ENCODE data around the gene PACS2.

The PACS2 gene

DNA sequence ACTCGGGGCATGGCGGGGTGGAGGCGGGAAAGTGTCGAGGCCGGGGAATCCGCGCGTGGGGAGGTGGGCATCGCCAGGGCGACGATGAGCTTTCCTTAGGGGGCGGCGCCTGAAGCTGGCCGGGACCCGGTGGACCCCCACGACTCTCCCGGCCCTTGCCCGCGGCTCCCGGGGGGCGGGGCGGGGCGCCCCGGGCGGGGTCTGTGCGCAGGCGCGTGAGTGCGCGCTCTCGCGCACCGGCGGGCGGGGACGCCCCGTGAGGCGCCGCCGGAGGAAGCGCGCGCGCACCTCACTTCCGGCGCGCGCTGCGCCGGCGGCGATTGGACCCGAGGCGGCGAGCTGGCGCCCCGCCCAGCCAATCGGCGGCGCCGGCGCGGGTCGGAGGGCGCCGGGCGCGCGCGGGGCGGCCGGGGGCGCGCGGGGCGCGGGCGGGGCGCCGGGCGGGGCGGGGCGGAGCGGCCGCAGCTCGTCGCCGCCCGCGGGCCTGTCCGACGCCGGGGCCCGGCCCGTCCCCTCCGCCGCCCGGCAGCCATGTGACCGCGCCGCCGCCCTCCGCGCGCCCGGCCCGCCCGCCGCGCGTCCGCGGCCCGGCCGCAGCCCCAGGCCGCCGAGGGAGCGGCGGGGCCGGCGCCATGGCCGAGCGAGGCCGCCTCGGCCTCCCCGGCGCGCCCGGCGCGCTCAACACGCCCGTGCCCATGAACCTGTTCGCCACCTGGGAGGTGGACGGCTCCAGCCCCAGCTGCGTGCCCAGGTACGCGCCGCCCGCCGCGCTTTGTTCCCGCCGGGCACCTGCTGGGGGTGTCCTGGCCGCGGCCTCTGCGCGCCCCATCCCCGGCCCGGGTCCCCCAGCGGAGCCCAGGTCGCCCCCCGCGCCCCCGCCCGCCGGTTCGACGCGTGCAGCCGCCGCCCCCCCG lies at the start of gene PACS2:
PACS2 (plus strand) TSS at position 462 of the 914 bp plus-strand sequence; CDS start at position 633, 171 bp downstream.
- TF ChIP-seq, protein P1, sequence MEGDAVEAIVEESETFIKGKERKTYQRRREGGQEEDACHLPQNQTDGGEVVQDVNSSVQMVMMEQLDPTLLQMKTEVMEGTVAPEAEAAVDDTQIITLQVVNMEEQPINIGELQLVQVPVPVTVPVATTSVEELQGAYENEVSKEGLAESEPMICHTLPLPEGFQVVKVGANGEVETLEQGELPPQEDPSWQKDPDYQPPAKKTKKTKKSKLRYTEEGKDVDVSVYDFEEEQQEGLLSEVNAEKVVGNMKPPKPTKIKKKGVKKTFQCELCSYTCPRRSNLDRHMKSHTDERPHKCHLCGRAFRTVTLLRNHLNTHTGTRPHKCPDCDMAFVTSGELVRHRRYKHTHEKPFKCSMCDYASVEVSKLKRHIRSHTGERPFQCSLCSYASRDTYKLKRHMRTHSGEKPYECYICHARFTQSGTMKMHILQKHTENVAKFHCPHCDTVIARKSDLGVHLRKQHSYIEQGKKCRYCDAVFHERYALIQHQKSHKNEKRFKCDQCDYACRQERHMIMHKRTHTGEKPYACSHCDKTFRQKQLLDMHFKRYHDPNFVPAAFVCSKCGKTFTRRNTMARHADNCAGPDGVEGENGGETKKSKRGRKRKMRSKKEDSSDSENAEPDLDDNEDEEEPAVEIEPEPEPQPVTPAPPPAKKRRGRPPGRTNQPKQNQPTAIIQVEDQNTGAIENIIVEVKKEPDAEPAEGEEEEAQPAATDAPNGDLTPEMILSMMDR (IDR thresholded peaks at IDR 0.05; ENCODE audit: borderline replicate concordance, insufficient read depth, low read depth, low read length): no peak
- peak within 1 kb of the TSS; percentile 69 for H3K4me3 ChIP-seq (ENCODE audit: low read depth, low read length)

DNA sequence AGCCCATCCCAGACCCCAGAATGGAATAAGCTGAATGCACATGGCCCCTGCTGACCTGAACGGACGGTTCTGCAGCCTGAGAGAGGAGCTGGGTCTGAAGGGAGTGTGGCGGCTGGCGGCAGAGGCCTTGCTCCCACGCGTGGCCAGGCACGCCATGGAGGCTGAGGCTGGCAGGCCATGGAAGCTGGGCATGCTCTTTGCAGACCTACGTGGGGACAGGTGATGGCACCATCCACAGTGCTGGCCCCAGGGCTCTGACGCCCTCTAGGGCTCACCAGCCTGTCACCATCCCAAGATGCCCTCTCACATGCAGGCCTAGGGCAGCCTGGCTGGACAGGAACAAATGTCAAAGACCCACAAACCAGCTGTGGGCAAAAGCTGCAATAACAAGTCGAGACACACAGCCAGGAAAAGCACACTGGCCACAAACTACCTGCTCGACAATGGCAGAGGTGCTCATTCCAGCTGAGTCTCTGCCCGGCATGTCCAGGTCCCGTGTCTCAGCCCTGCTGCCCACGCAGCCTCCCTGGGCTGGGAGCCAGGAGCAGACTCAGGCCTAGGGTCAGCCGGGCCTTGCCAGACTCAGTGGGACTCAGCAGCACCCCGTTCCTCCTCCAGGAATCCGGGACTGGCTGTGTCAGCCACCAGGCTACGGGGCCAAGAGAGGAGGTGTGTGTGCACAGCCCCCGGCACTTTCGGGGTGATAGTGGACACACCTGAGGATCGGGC lies 46.6 kb upstream of the PACS2 start:
- TF ChIP-seq, protein P1 (IDR thresholded peaks at IDR 0.05; ENCODE audit: borderline replicate concordance, insufficient read depth, low read depth, low read length): no peak
- no peak overlapping the region for H3K4me3 ChIP-seq (ENCODE audit: low read depth, low read length)

DNA sequence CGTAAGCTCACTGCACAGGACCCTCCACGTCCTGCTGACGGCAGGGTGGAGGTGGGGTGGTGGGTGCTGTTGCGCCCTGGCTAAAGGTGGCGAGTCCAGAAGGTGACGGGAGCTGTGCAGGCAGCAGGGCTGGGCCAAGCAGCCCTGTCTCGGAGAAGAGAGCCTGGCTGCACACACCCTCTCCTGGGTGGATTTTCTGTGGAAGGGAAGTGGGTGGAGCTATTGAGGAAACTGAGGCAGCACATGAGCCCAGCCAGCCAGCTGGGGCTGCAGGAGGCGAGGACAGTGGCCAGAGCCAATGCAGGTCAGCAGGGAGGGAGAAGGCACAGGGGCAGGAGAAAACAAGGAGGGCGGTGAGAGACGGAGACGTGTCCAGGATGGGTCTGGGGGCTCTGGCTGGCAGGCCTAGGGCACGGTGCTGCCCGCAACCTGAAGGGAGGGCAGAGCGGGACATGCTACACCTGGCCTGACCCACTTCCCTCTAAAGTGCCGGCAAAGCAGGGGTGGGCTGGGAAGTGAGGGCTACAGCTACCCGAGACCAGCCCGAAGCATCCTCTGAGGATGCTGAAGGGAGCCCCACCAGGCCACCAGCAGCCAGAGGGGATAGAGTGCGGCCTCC lies 45.7 kb upstream of the PACS2 start:
- H3K4me3 ChIP-seq (ENCODE audit: low read depth, low read length): no peak overlapping the region
- TF ChIP-seq, protein P1 (IDR thresholded peaks at IDR 0.05; ENCODE audit: borderline replicate concordance, insufficient read depth, low read depth, low read length): no peak

DNA sequence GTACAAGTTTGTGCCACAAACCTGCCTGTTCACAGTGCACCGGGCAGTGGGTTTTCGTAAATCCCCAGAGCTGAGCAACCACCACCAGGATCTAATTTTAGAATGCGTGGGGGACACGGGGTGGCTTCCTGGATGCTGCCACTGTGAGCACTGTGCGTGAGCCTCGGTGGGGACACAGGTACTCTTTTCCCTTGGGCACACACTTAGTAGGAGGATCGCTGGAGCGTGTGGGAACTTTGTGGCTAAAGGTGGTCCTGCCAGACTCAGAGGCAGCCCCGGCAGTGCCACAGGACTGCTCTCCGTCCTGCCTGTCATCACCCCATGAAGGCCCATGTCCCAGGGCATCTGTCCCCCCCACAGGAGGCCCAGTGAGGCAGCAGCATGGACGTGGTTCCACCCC lies 45.1 kb upstream of the PACS2 start:
- no peak overlapping the region for H3K4me3 ChIP-seq (ENCODE audit: low read depth, low read length)
- TF ChIP-seq, protein P1 (IDR thresholded peaks at IDR 0.05; ENCODE audit: borderline replicate concordance, insufficient read depth, low read depth, low read length): no peak

DNA sequence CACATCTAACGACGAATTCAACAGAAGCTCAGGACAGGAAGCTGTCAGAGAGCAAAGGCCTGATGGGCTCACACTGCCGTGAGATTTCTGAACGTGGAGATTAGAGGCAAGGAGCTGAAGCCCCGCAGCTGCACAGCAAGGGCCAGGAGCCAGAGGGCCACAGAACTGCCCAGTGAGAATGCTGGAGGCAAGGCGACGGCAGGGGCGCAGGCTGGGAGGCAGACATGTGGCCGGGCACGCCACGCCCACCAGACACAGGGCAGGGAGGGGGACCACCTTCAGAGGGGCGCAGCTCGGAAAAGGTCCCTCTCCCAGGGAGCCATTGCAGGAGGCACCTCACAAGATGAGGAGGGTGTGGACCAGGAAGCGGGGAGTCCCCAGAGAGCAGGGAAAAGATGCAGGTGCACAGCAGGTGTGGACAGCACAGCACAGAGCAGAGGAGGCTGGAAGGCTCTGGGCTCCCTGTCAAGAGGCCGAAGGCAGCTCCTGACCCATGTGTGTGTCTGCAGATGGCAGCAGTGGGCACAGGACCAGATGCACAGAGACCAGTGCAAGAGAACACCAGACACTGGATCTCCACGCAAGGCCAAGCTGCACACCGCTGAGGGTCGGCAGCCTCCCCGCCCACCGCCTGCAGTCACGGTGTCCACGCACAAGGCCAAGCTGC lies 43.2 kb upstream of the PACS2 start:
- TF ChIP-seq, protein P1 (IDR thresholded peaks at IDR 0.05; ENCODE audit: borderline replicate concordance, insufficient read depth, low read depth, low read length): no peak
- H3K4me3 ChIP-seq (ENCODE audit: low read depth, low read length): no peak overlapping the region

DNA sequence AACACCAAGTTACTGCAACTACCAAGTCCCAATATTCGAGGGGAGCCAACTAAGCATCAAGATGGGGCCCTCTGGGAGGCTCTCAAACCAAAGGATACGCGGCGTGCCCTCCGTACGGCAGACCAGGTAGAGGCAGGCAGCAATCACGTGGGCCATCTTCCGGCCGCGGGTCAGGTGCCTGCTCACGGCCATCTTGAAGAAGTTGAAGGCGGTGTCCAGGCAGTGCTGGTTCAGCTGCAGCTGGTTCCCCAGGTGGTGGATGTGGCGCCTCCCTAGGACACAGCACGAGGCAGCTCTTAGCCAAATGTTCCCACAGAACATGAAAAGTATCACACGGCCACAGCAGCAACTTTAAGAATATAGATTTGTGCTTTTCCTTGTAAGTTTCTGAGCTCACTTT lies 41.9 kb upstream of the PACS2 start:
- TF ChIP-seq, protein P1 (IDR thresholded peaks at IDR 0.05; ENCODE audit: borderline replicate concordance, insufficient read depth, low read depth, low read length): no peak
- H3K4me3 ChIP-seq (ENCODE audit: low read depth, low read length): no peak overlapping the region
